ENCODE measurements around the gene MANEA. TPM values are rescaled to one million over a fixed set of nuclear protein-coding genes. Genes with fewer than 3 reads are reported as not detected.

MANEA gene
- total and polyA plus RNA-seq, 3 experiments from 2014 or later, result 5.0 to 23.1 (median 19.3) TPM

- Histone ChIP-seq H3K36me3 (ENCODE audit: insufficient read depth, low read length) (no peaks in the 10 kb centered on the region), H3K4me3 (ENCODE audit: low read length) (no peak overlapping the region), H3K27me3 (ENCODE audit: insufficient read depth, low read length, poor library complexity, severe bottlenecking) (no peaks in the 10 kb centered on the region), H3K27ac (ENCODE audit: low read depth, low read length) (no peak overlapping the region), H3K4me1 (ENCODE audit: insufficient read depth, low read length) (peaks cover 5% of the 10 kb centered on the region), H3K9me3 (ENCODE audit: low read length) (no peaks in the 10 kb centered on the region)
- no peak overlapping the region for H3K27ac Mint-ChIP-seq
- CTCF ChIA-PET, result no interaction called here
- no peak for DNase-seq
- no peak overlapping the region for H3K4me3 Mint-ChIP-seq
- POLR2A ChIA-PET, result no interaction called here
- H3K9me3 Mint-ChIP-seq, result no peaks in the 10 kb centered on the region
- H3K36me3 Mint-ChIP-seq, result peaks cover 10 to 25% (median 13%) of the 10 kb centered on the region in 3 donors
- peaks cover 22 to 56% (median 47%) of the 10 kb centered on the region in 3 donors for H3K4me1 Mint-ChIP-seq
- H3K27me3 Mint-ChIP-seq, result no peaks in the 10 kb centered on the region
Observed at GRCh38 chr6:95589826-95590570, 12.7 kb downstream of the MANEA start.

- H3K4me3 Mint-ChIP-seq, result no peak overlapping the region
- H3K9me3 Mint-ChIP-seq, result no peaks in the 10 kb centered on the region
- POLR2A ChIA-PET, result no interaction called here
- H3K27ac Mint-ChIP-seq, result no peak overlapping the region
- H3K9me3 ChIP-seq (ENCODE audit: low read length), result no peaks in the 10 kb centered on the region
- H3K27me3 Mint-ChIP-seq, result no peaks in the 10 kb centered on the region
- H3K36me3 ChIP-seq (ENCODE audit: insufficient read depth, low read length), result no peaks in the 10 kb centered on the region
- H3K4me1 ChIP-seq (ENCODE audit: insufficient read depth, low read length), result peaks cover under 1% of the 10 kb centered on the region
- CTCF ChIA-PET, result no interaction called here
- H3K4me1 Mint-ChIP-seq, result peaks cover 15 to 42% (median 37%) of the 10 kb centered on the region in 3 donors
- H3K36me3 Mint-ChIP-seq, result peaks cover 10 to 17% (median 11%) of the 10 kb centered on the region in 3 donors
- H3K4me3 ChIP-seq (ENCODE audit: low read length), result no peak overlapping the region
- no peak overlapping the region for H3K27ac ChIP-seq (ENCODE audit: low read depth, low read length)
- no peaks in the 10 kb centered on the region for H3K27me3 ChIP-seq (ENCODE audit: insufficient read depth, low read length, poor library complexity, severe bottlenecking)
- no peak for DNase-seq
Observed at GRCh38 chr6:95593025-95593424, 15.7 kb downstream of the MANEA start.

GRCh38 chr6:95596021-95596420 lies 18.7 kb downstream of the MANEA start:
- ChIA-PET CTCF (no interaction called here), POLR2A (no interaction called here)
- Mint-ChIP-seq H3K27me3 (no peaks in the 10 kb centered on the region), H3K4me3 (no peak overlapping the region), H3K4me1 (peaks cover 8 to 23% (median 20%) of the 10 kb centered on the region in 3 donors), H3K36me3 (peaks cover 14 to 20% (median 20%) of the 10 kb centered on the region in 3 donors), H3K27ac (no peak overlapping the region), H3K9me3 (no peaks in the 10 kb centered on the region)
- Histone ChIP-seq H3K27ac (ENCODE audit: low read depth, low read length) (no peak overlapping the region), H3K4me1 (ENCODE audit: insufficient read depth, low read length) (no peaks in the 10 kb centered on the region), H3K9me3 (ENCODE audit: low read length) (no peaks in the 10 kb centered on the region), H3K27me3 (ENCODE audit: insufficient read depth, low read length, poor library complexity, severe bottlenecking) (no peaks in the 10 kb centered on the region), H3K36me3 (ENCODE audit: insufficient read depth, low read length) (no peaks in the 10 kb centered on the region), H3K4me3 (ENCODE audit: low read length) (no peak overlapping the region)
- DNase-seq, result no peak

GRCh38 chr6:95599706-95600105 lies 22.4 kb downstream of the MANEA start:
- Histone ChIP-seq H3K27ac (ENCODE audit: low read depth, low read length) (no peak overlapping the region), H3K9me3 (ENCODE audit: low read length) (no peaks in the 10 kb centered on the region), H3K36me3 (ENCODE audit: insufficient read depth, low read length) (no peaks in the 10 kb centered on the region), H3K4me1 (ENCODE audit: insufficient read depth, low read length) (no peaks in the 10 kb centered on the region), H3K27me3 (ENCODE audit: insufficient read depth, low read length, poor library complexity, severe bottlenecking) (no peaks in the 10 kb centered on the region), H3K4me3 (ENCODE audit: low read length) (no peak overlapping the region)
- Mint-ChIP-seq H3K9me3 (no peaks in the 10 kb centered on the region), H3K27ac (no peak overlapping the region), H3K36me3 (peaks cover 5 to 25% (median 17%) of the 10 kb centered on the region in 3 donors), H3K4me3 (no peak overlapping the region), H3K4me1 (peaks cover 0 to 6% (median 0%) of the 10 kb centered on the region in 3 donors), H3K27me3 (no peaks in the 10 kb centered on the region)
- DNase-seq, result no peak
- ChIA-PET CTCF (no interaction called here), POLR2A (interaction anchor here (0.6 kb wide), 1 partner anchor 99 kb away, joined by 5 read pairs; no protein-coding TSS in a partner anchor)

GRCh38 chr6:95601133-95601532 lies 23.8 kb downstream of the MANEA start:
- Histone ChIP-seq H3K9me3 (ENCODE audit: low read length) (no peaks in the 10 kb centered on the region), H3K4me3 (ENCODE audit: low read length) (no peak overlapping the region), H3K36me3 (ENCODE audit: insufficient read depth, low read length) (no peaks in the 10 kb centered on the region), H3K4me1 (ENCODE audit: insufficient read depth, low read length) (no peaks in the 10 kb centered on the region), H3K27me3 (ENCODE audit: insufficient read depth, low read length, poor library complexity, severe bottlenecking) (no peaks in the 10 kb centered on the region), H3K27ac (ENCODE audit: low read depth, low read length) (no peak overlapping the region)
- H3K4me1 Mint-ChIP-seq, result peaks cover 0 to 6% (median 0%) of the 10 kb centered on the region in 3 donors
- no peaks in the 10 kb centered on the region for H3K27me3 Mint-ChIP-seq
- no peak for DNase-seq
- H3K27ac Mint-ChIP-seq, result no peak overlapping the region
- H3K36me3 Mint-ChIP-seq, result peaks cover 5 to 32% (median 22%) of the 10 kb centered on the region in 3 donors
- POLR2A ChIA-PET, result no interaction called here
- CTCF ChIA-PET, result no interaction called here
- no peak overlapping the region for H3K4me3 Mint-ChIP-seq
- H3K9me3 Mint-ChIP-seq, result no peaks in the 10 kb centered on the region

- ChIA-PET CTCF (no interaction called here), POLR2A (no interaction called here)
- H3K27me3 Mint-ChIP-seq, result no peaks in the 10 kb centered on the region
- Histone ChIP-seq H3K4me1 (ENCODE audit: insufficient read depth, low read length) (no peaks in the 10 kb centered on the region), H3K27ac (ENCODE audit: low read depth, low read length) (no peak overlapping the region), H3K36me3 (ENCODE audit: insufficient read depth, low read length) (no peaks in the 10 kb centered on the region), H3K27me3 (ENCODE audit: insufficient read depth, low read length, poor library complexity, severe bottlenecking) (no peaks in the 10 kb centered on the region), H3K9me3 (ENCODE audit: low read length) (no peaks in the 10 kb centered on the region), H3K4me3 (ENCODE audit: low read length) (no peak overlapping the region)
- H3K36me3 Mint-ChIP-seq, result no peaks in the 10 kb centered on the region
- H3K27ac Mint-ChIP-seq, result no peak overlapping the region
- H3K9me3 Mint-ChIP-seq, result no peaks in the 10 kb centered on the region
- no peak for DNase-seq
- H3K4me3 Mint-ChIP-seq, result no peak overlapping the region
- H3K4me1 Mint-ChIP-seq, result no peaks in the 10 kb centered on the region
Observed at GRCh38 chr6:95614094-95614493, 36.8 kb downstream of the MANEA start.

- H3K4me3 Mint-ChIP-seq, result no peak overlapping the region
- Histone ChIP-seq H3K27me3 (ENCODE audit: insufficient read depth, low read length, poor library complexity, severe bottlenecking) (no peaks in the 10 kb centered on the region), H3K4me1 (ENCODE audit: insufficient read depth, low read length) (no peaks in the 10 kb centered on the region), H3K4me3 (ENCODE audit: low read length) (no peak overlapping the region), H3K27ac (ENCODE audit: low read depth, low read length) (no peak overlapping the region), H3K36me3 (ENCODE audit: insufficient read depth, low read length) (no peaks in the 10 kb centered on the region), H3K9me3 (ENCODE audit: low read length) (no peaks in the 10 kb centered on the region)
- ChIA-PET CTCF (no interaction called here), POLR2A (no interaction called here)
- no peaks in the 10 kb centered on the region for H3K36me3 Mint-ChIP-seq
- H3K27me3 Mint-ChIP-seq, result peaks cover 8 to 10% of the 10 kb centered on the region in 2 donors
- DNase-seq, result no peak
- H3K27ac Mint-ChIP-seq, result no peak overlapping the region
- H3K9me3 Mint-ChIP-seq, result peaks cover 0 to 6% (median 3%) of the 10 kb centered on the region in 5 donors
- H3K4me1 Mint-ChIP-seq, result no peaks in the 10 kb centered on the region
Observed at GRCh38 chr6:95629551-95629950, 52.2 kb downstream of the MANEA start.

- H3K4me1 ChIP-seq (ENCODE audit: insufficient read depth, low read length), result no peaks in the 10 kb centered on the region
- no peaks in the 10 kb centered on the region for H3K27me3 ChIP-seq (ENCODE audit: insufficient read depth, low read length, poor library complexity, severe bottlenecking)
- H3K36me3 Mint-ChIP-seq, result no peaks in the 10 kb centered on the region
- POLR2A ChIA-PET, result no interaction called here
- H3K27me3 Mint-ChIP-seq, result peaks cover 1 to 8% of the 10 kb centered on the region in 2 donors
- DNase-seq, result no peak
- H3K27ac Mint-ChIP-seq, result no peak overlapping the region
- H3K4me1 Mint-ChIP-seq, result peaks cover 0 to 3% (median 0%) of the 10 kb centered on the region in 3 donors
- H3K36me3 ChIP-seq (ENCODE audit: insufficient read depth, low read length), result no peaks in the 10 kb centered on the region
- no peak overlapping the region for H3K4me3 ChIP-seq (ENCODE audit: low read length)
- H3K4me3 Mint-ChIP-seq, result no peak overlapping the region
- no peaks in the 10 kb centered on the region for H3K9me3 ChIP-seq (ENCODE audit: low read length)
- peaks cover 0 to 5% (median 3%) of the 10 kb centered on the region in 5 donors for H3K9me3 Mint-ChIP-seq
- CTCF ChIA-PET, result no interaction called here
- no peak overlapping the region for H3K27ac ChIP-seq (ENCODE audit: low read depth, low read length)
Observed at GRCh38 chr6:95636552-95637431, 59.5 kb downstream of the MANEA start.
